Type B pancreatic cell (in vitro differentiated cells): ENCODE data around the gene ALDH16A1. TPM values are rescaled to one million over a fixed set of nuclear protein-coding genes. Genes with fewer than 3 reads are reported as not detected.

Experiments used
- DNase-seq: peaks from one replicate; pipeline ENCODE4 v3.0.0; 2021; ENCODE audit warnings: mixed read lengths; ENCODE audit not compliant: unreplicated experiment; ENCODE audit errors: extremely low spot score
- H3K27ac Mint-ChIP-seq: 2 replicates; pipeline ENCODE4 v1.8.0; 2021; ENCODE audit warnings: mild to moderate bottlenecking, mixed read lengths
- H3K27me3 Mint-ChIP-seq: 2 replicates; pipeline ENCODE4 v1.8.0; 2021; ENCODE audit warnings: mixed read lengths
- H3K36me3 Mint-ChIP-seq: 2 replicates; pipeline ENCODE4 v1.8.0; 2021; ENCODE audit warnings: mixed read lengths
- H3K4me1 Mint-ChIP-seq: one replicate; pipeline ENCODE4 v1.8.0; 2021; ENCODE audit warnings: mixed read lengths; ENCODE audit not compliant: unreplicated experiment
- H3K4me3 Mint-ChIP-seq: 2 replicates; pipeline ENCODE4 v1.8.0; 2021; ENCODE audit warnings: mild to moderate bottlenecking, mixed read lengths
- H3K9me3 Mint-ChIP-seq: 2 replicates; pipeline ENCODE4 v1.8.0; 2021; ENCODE audit warnings: mixed read lengths
- CTCF ChIP-seq: fragments of 200-600 bp; sonication (generic); conservative IDR thresholded peaks from 2 replicates; pipeline ENCODE4 v1.5.0; 2021; ENCODE audit warnings: antibody characterized with exemption, mild to moderate bottlenecking
- total RNA-seq: library from RNA; stranded (reverse); gene quantifications from 2 replicates; pipeline ENCODE4 v1.2.1, GENCODE V29; 2021; ENCODE audit warnings: low replicate concordance

The ALDH16A1 gene
- total RNA-seq, 1 donor from 2014 or later = 33.7 TPM

- Mint-ChIP-seq H3K36me3 (no peaks in the 10 kb centered on the region), H3K27me3 (peaks cover 93% of the 10 kb centered on the region), H3K4me3 (no peak overlapping the region), H3K27ac (no peak overlapping the region), H3K4me1 (no peaks in the 10 kb centered on the region), H3K9me3 (no peaks in the 10 kb centered on the region)
- no peak for TF ChIP-seq CTCF
- no peak for DNase-seq
Measured at GRCh38 chr19:49434907-49435583, 18.0 kb upstream of the ALDH16A1 start.

- peaks cover 93% of the 10 kb centered on the region for H3K27me3 Mint-ChIP-seq
- peaks cover 3% of the 10 kb centered on the region for H3K4me1 Mint-ChIP-seq
- TF ChIP-seq CTCF = no peak
- no peak overlapping the region for H3K27ac Mint-ChIP-seq
- H3K36me3 Mint-ChIP-seq = no peaks in the 10 kb centered on the region
- no peak overlapping the region for H3K4me3 Mint-ChIP-seq
- H3K9me3 Mint-ChIP-seq = no peaks in the 10 kb centered on the region
- DNase-seq = no peak
Measured at GRCh38 chr19:49435670-49436069, 17.4 kb upstream of the ALDH16A1 start.

- Mint-ChIP-seq H3K4me3 (no peak overlapping the region), H3K36me3 (no peaks in the 10 kb centered on the region), H3K27ac (no peak overlapping the region), H3K9me3 (no peaks in the 10 kb centered on the region), H3K27me3 (peaks cover 93% of the 10 kb centered on the region), H3K4me1 (peaks cover 6% of the 10 kb centered on the region)
- TF ChIP-seq CTCF = no peak
- no peak for DNase-seq
Measured at GRCh38 chr19:49436381-49437017, 16.5 kb upstream of the ALDH16A1 start.

- TF ChIP-seq CTCF = no peak
- no peaks in the 10 kb centered on the region for H3K36me3 Mint-ChIP-seq
- no peak overlapping the region for H3K27ac Mint-ChIP-seq
- peaks cover 96% of the 10 kb centered on the region for H3K27me3 Mint-ChIP-seq
- no peaks in the 10 kb centered on the region for H3K9me3 Mint-ChIP-seq
- no peak for DNase-seq
- H3K4me1 Mint-ChIP-seq = peaks cover 13% of the 10 kb centered on the region
- H3K4me3 Mint-ChIP-seq = no peak overlapping the region
Measured at GRCh38 chr19:49437231-49437630, 15.8 kb upstream of the ALDH16A1 start.

GRCh38 chr19:49438261-49438660 is 14.8 kb upstream of the ALDH16A1 start:
- H3K36me3 Mint-ChIP-seq = no peaks in the 10 kb centered on the region

More at GRCh38 chr19:49438261-49438660, 14.8 kb upstream of the ALDH16A1 start:
- peaks cover 15% of the 10 kb centered on the region for H3K4me1 Mint-ChIP-seq
- peaks cover 92% of the 10 kb centered on the region for H3K27me3 Mint-ChIP-seq
- no peak overlapping the region for H3K4me3 Mint-ChIP-seq
- no peak for TF ChIP-seq CTCF
- no peak for DNase-seq
- no peaks in the 10 kb centered on the region for H3K9me3 Mint-ChIP-seq
- no peak overlapping the region for H3K27ac Mint-ChIP-seq
